H9 (cell line): Measurements from ENCODE around the gene TEC. TPM values are rescaled to one million over a fixed set of nuclear protein-coding genes. Genes with fewer than 3 reads are reported as not detected.

ENCODE experiments used
- DNase-seq: peaks from one replicate; pipeline ENCODE4 v3.0.0-alpha.2; 2017
- H2AFZ ChIP-seq: one replicate; pipeline ENCODE4 v1.6.1; 2013; ENCODE audit warnings: mild to moderate bottlenecking, low read length, control low read depth, moderate library complexity
- H2AK5ac ChIP-seq: 2 replicates; pipeline ENCODE4 v1.6.1; 2013; ENCODE audit warnings: low read length, control low read depth, mixed read lengths; ENCODE audit not compliant: insufficient read length
- H2BK120ac ChIP-seq: one replicate; pipeline ENCODE4 v1.6.1; 2013; ENCODE audit warnings: low read depth, mild to moderate bottlenecking, low read length, control low read depth, inconsistent platforms; ENCODE audit not compliant: poor library complexity, severe bottlenecking
- H2BK12ac ChIP-seq: 2 replicates; pipeline ENCODE4 v1.6.1; 2013; ENCODE audit warnings: low read length, control low read depth, mixed read lengths, low read depth; ENCODE audit not compliant: insufficient read length
- H2BK15ac ChIP-seq: 2 replicates; pipeline ENCODE4 v1.6.1; 2013; ENCODE audit warnings: low read depth, low read length, control low read depth
- H2BK20ac ChIP-seq: one replicate; pipeline ENCODE4 v1.6.1; 2013; ENCODE audit warnings: low read depth, mild to moderate bottlenecking, low read length, control low read depth, inconsistent platforms; ENCODE audit not compliant: poor library complexity, severe bottlenecking
- H2BK5ac ChIP-seq: 2 replicates; pipeline ENCODE4 v1.6.1; 2013; ENCODE audit warnings: low read length, control low read depth, mixed read lengths; ENCODE audit not compliant: insufficient read length
- H3K14ac ChIP-seq: 2 replicates; pipeline ENCODE4 v1.6.1; 2013; ENCODE audit warnings: low read length, control low read depth; ENCODE audit not compliant: insufficient read depth
- H3K18ac ChIP-seq: 2 replicates; pipeline ENCODE4 v1.6.1; 2013; ENCODE audit warnings: low read depth, mild to moderate bottlenecking, mixed read lengths, low read length, control low read depth; ENCODE audit not compliant: insufficient read length
- H3K23ac ChIP-seq: 2 replicates; pipeline ENCODE4 v1.6.1; 2013; ENCODE audit warnings: low read length, control low read depth, mixed read lengths, low read depth; ENCODE audit not compliant: insufficient read length
- H3K23me2 ChIP-seq: 2 replicates; pipeline ENCODE4 v1.6.1; 2013; ENCODE audit warnings: low read depth, mild to moderate bottlenecking, mixed read lengths, low read length, control low read depth; ENCODE audit not compliant: insufficient read length, poor library complexity, severe bottlenecking
- H3K27ac ChIP-seq: 2 replicates; pipeline ENCODE4 v1.5.1; 2013; ENCODE audit warnings: low read length, control low read depth, mixed read lengths, low read depth; ENCODE audit not compliant: insufficient read length
- H3K27me3 ChIP-seq: 2 replicates; pipeline ENCODE4 v1.6.1; 2013; ENCODE audit warnings: low read length, control low read depth, inconsistent platforms; ENCODE audit not compliant: insufficient read depth
- H3K4ac ChIP-seq: 2 replicates; pipeline ENCODE4 v1.6.1; 2013; ENCODE audit warnings: low read depth, mild to moderate bottlenecking, control low read depth, inconsistent platforms, low read length, moderate library complexity
- H3K4me1 ChIP-seq: 2 replicates; pipeline ENCODE4 v1.6.1; 2013; ENCODE audit warnings: low read length, control low read depth, inconsistent platforms; ENCODE audit not compliant: insufficient read depth
- H3K4me2 ChIP-seq: 2 replicates; pipeline ENCODE4 v1.6.1; 2013; ENCODE audit warnings: low read length, control low read depth, mixed read lengths; ENCODE audit not compliant: insufficient read length, insufficient read depth
- H3K56ac ChIP-seq: 2 replicates; pipeline ENCODE4 v1.6.1; 2013; ENCODE audit warnings: low read depth, mild to moderate bottlenecking, mixed read lengths, low read length, control low read depth; ENCODE audit not compliant: insufficient read length
- H3K79me1 ChIP-seq: 2 replicates; pipeline ENCODE4 v1.6.1; 2013; ENCODE audit warnings: low read depth, mild to moderate bottlenecking, moderate library complexity, low read length, control low read depth, inconsistent platforms; ENCODE audit not compliant: insufficient read depth, poor library complexity, severe bottlenecking
- H3K79me2 ChIP-seq: 2 replicates; pipeline ENCODE4 v1.6.1; 2013; ENCODE audit warnings: low read length, control low read depth, inconsistent platforms; ENCODE audit not compliant: insufficient read depth
- H3K9ac ChIP-seq: 2 replicates; pipeline ENCODE4 v1.6.1; 2013; ENCODE audit warnings: low read length, control low read depth, mixed read lengths; ENCODE audit not compliant: insufficient read length; ENCODE audit errors: extremely low read depth
- H3K9me3 ChIP-seq: one replicate; pipeline ENCODE4 v1.6.1; 2013; ENCODE audit warnings: low read depth, low read length, inconsistent platforms; ENCODE audit not compliant: control insufficient read depth
- H3T11ph ChIP-seq: one replicate; pipeline ENCODE4 v1.6.1; 2013; ENCODE audit warnings: mild to moderate bottlenecking, low read length, control low read depth, inconsistent platforms
- H4K20me1 ChIP-seq: one replicate; pipeline ENCODE4 v1.6.1; 2013; ENCODE audit not compliant: control insufficient read depth, insufficient read length, insufficient read depth
- H4K5ac ChIP-seq: 2 replicates; pipeline ENCODE4 v1.6.1; 2013; ENCODE audit warnings: low read depth, mild to moderate bottlenecking, mixed read lengths, low read length, control low read depth; ENCODE audit not compliant: insufficient read length
- H4K8ac ChIP-seq: replicated peaks from 2 replicates; pipeline ENCODE4 v1.6.1; 2013; ENCODE audit warnings: low read length, control low read depth, mixed read lengths, low read depth; ENCODE audit not compliant: insufficient read length
- H4K91ac ChIP-seq: 2 replicates; pipeline ENCODE4 v1.6.1; 2013; ENCODE audit warnings: low read depth, mild to moderate bottlenecking, moderate library complexity, mixed read lengths, low read length, control low read depth; ENCODE audit not compliant: insufficient read length
- H3K27ac Mint-ChIP-seq, 3 experiments: 2 replicates in 2 of 3; 3 replicates in 1 of 3; pipeline ENCODE4 v1.8.0; 2020 to 2021; ENCODE audit warnings: mixed read lengths in 3 of 3, mild to moderate bottlenecking in 1 of 3, moderate library complexity in 1 of 3
- H3K27me3 Mint-ChIP-seq: 2 replicates; pipeline ENCODE4 v1.8.0; 2021; ENCODE audit warnings: low read depth, mild to moderate bottlenecking, moderate library complexity, mixed read lengths
- H3K36me3 Mint-ChIP-seq, 3 experiments: 2 replicates in 2 of 3; 3 replicates in 1 of 3; pipeline ENCODE4 v1.8.0; 2020 to 2021; ENCODE audit warnings: low read depth in 3 of 3, mixed read lengths in 3 of 3; ENCODE audit not compliant: insufficient read depth in 1 of 3
- H3K4me1 Mint-ChIP-seq, 2 experiments: 2 replicates each; pipeline ENCODE4 v1.8.0; 2020; ENCODE audit warnings: mixed read lengths in 2 of 2
- H3K4me3 Mint-ChIP-seq, 2 experiments: 2 replicates in 1 of 2; 3 replicates in 1 of 2; pipeline ENCODE4 v1.8.0; 2020 to 2021; ENCODE audit warnings: mild to moderate bottlenecking in 2 of 2, mixed read lengths in 2 of 2, moderate library complexity in 1 of 2
- H3K9me3 Mint-ChIP-seq, 2 experiments: 2 replicates in 1 of 2; 3 replicates in 1 of 2; pipeline ENCODE4 v1.8.0; 2020; ENCODE audit warnings: mild to moderate bottlenecking in 2 of 2, mixed read lengths in 2 of 2, moderate library complexity in 1 of 2
- WGBS: extraction: QIAGEN DNeasy Blood & Tissue Kit; methylation state at CpG from one replicate; pipeline ENCODE4 v1.1.7; 2013; ENCODE audit warnings: missing lambda C conversion rate, low lambda C conversion rate, mixed read lengths; ENCODE audit not compliant: insufficient read length; ENCODE audit errors: extremely low coverage; 5-methylcytosine and 5-hydroxymethylcytosine counted together
- total RNA-seq: library from RNA; stranded (reverse); gene quantifications from 2 replicates; pipeline ENCODE4 v1.2.1, GENCODE V29; 2021
- TF ChIP-seq, protein P1 (sequence below): fragments of 200-600 bp; sonication (generic); conservative IDR thresholded peaks from 3 replicates; pipeline ENCODE4 v1.8.0; 2021; ENCODE audit warnings: antibody characterized with exemption, mild to moderate bottlenecking

TEC gene
- total RNA-seq, 1 experiment from 2014 or later, result 1.8 TPM

GRCh38 chr4:48195853-48196252 lies 73.8 kb downstream of the TEC start:
- no peaks in the 10 kb centered on the region for H3K23me2 ChIP-seq
- no peak overlapping the region for H3K4me2 ChIP-seq

More at GRCh38 chr4:48195853-48196252, 73.8 kb downstream of the TEC start:
- Histone ChIP-seq H2BK15ac (no peak overlapping the region), H3K79me1 (no peaks in the 10 kb centered on the region), H3K79me2 (no peaks in the 10 kb centered on the region), H3K23ac (no peak overlapping the region), H2BK120ac (no peak overlapping the region), H2BK12ac (no peak overlapping the region), H4K20me1 (no peaks in the 10 kb centered on the region), H3K27me3 (no peaks in the 10 kb centered on the region), H4K91ac (no peak overlapping the region), H3K14ac (no peak overlapping the region), H3K56ac (no peak overlapping the region), H3K9ac (no peak overlapping the region), H3K27ac (no peak overlapping the region), H4K5ac (no peak overlapping the region), H3K4ac (no peak overlapping the region), H2BK20ac (no peak overlapping the region), H3K4me1 (no peaks in the 10 kb centered on the region; the same call in 1 of the 2 replicates), H3T11ph (no peak overlapping the region), H3K9me3 (no peaks in the 10 kb centered on the region), H2BK5ac (no peak overlapping the region), H2AK5ac (no peak overlapping the region), H3K18ac (no peak overlapping the region), H2AFZ (no peak overlapping the region), H4K8ac (no peak overlapping the region)
- Mint-ChIP-seq H3K36me3 (no peaks in the 10 kb centered on the region), H3K27me3 (no peaks in the 10 kb centered on the region; the same call in 1 of the 2 replicates), H3K4me1 (peaks cover 6 to 8% of the 10 kb centered on the region in 2 experiments), H3K4me3 (no peak overlapping the region), H3K27ac (no peak overlapping the region), H3K9me3 (no peaks in the 10 kb centered on the region)
- DNase-seq, result no peak
- TF ChIP-seq, protein P1, sequence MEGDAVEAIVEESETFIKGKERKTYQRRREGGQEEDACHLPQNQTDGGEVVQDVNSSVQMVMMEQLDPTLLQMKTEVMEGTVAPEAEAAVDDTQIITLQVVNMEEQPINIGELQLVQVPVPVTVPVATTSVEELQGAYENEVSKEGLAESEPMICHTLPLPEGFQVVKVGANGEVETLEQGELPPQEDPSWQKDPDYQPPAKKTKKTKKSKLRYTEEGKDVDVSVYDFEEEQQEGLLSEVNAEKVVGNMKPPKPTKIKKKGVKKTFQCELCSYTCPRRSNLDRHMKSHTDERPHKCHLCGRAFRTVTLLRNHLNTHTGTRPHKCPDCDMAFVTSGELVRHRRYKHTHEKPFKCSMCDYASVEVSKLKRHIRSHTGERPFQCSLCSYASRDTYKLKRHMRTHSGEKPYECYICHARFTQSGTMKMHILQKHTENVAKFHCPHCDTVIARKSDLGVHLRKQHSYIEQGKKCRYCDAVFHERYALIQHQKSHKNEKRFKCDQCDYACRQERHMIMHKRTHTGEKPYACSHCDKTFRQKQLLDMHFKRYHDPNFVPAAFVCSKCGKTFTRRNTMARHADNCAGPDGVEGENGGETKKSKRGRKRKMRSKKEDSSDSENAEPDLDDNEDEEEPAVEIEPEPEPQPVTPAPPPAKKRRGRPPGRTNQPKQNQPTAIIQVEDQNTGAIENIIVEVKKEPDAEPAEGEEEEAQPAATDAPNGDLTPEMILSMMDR, result no peak
- WGBS, result no CpG with 5 or more reads among the region's 3 CpGs
